DOHH2 (cell line): ENCODE data around the gene KIF6.
"Not testable (repeated sequence)": the region's sequence is repeated elsewhere in the genome, so short reads cannot be mapped to it uniquely, and the experiment has no call there.

Experiments used
- H3F3A ChIP-seq: fragments of 200-600 bp; sonication (generic), shearing (Covaris generic); 2 replicates; pipeline ENCODE4 v1.6.0; 2016; ENCODE audit warnings: antibody characterized with exemption, mild to moderate bottlenecking; ENCODE audit not compliant: control insufficient read depth, insufficient read depth
- H3K27ac ChIP-seq: fragments of 200-600 bp; sonication (generic); 2 replicates; pipeline ENCODE4 v1.5.1; 2014; ENCODE audit warnings: low read depth, mild to moderate bottlenecking, low read length, moderate library complexity
- H3K27me3 ChIP-seq: fragments of 200-600 bp; sonication (generic); 2 replicates; pipeline ENCODE4 v1.6.1; 2014; ENCODE audit warnings: mild to moderate bottlenecking, low read length, mixed read lengths; ENCODE audit not compliant: control insufficient read depth
- H3K36me3 ChIP-seq: fragments of 200-600 bp; sonication (generic); 2 replicates; pipeline ENCODE4 v1.6.1; 2014; ENCODE audit warnings: mild to moderate bottlenecking, low read length, moderate library complexity, mixed read lengths; ENCODE audit not compliant: control insufficient read depth
- H3K4me1 ChIP-seq: fragments of 200-600 bp; sonication (generic); 2 replicates; pipeline ENCODE4 v1.6.1; 2014; ENCODE audit warnings: mild to moderate bottlenecking, low read length, mixed read lengths; ENCODE audit not compliant: control insufficient read depth
- H3K4me2 ChIP-seq: fragments of 200-600 bp; sonication (generic); 2 replicates; pipeline ENCODE4 v1.6.0; 2014; ENCODE audit warnings: mild to moderate bottlenecking, low read length, moderate library complexity
- H3K4me3 ChIP-seq: fragments of 200-600 bp; sonication (generic); 2 replicates; pipeline ENCODE4 v1.5.1; 2014; ENCODE audit warnings: mild to moderate bottlenecking, low read length, mixed read lengths
- H3K79me2 ChIP-seq: fragments of 200-600 bp; sonication (generic); 2 replicates; pipeline ENCODE4 v1.6.1; 2014; ENCODE audit warnings: mild to moderate bottlenecking, low read length, mixed read lengths; ENCODE audit not compliant: control insufficient read depth
- H3K9me2 ChIP-seq: fragments of 200-600 bp; sonication (generic); replicated peaks from 2 replicates; pipeline ENCODE4 v1.6.1; 2014; ENCODE audit warnings: mild to moderate bottlenecking, low read length, mixed read lengths; ENCODE audit not compliant: control insufficient read depth
- H3K9me3 ChIP-seq: fragments of 200-600 bp; sonication (generic); 2 replicates; pipeline ENCODE4 v1.6.1; 2014; ENCODE audit warnings: antibody characterized with exemption, low read length, mixed read lengths; ENCODE audit not compliant: control insufficient read depth, insufficient read depth
- H4K20me1 ChIP-seq: fragments of 200-600 bp; sonication (generic); 2 replicates; pipeline ENCODE4 v1.6.0; 2014; ENCODE audit warnings: low read depth, mild to moderate bottlenecking, antibody characterized with exemption, low read length, moderate library complexity; ENCODE audit not compliant: control insufficient read depth, insufficient read depth
- CTCF ChIP-seq: fragments of 200-600 bp; sonication (generic); IDR thresholded peaks from one replicate; pipeline ENCODE4 v1.5.1; 2014; ENCODE audit warnings: antibody characterized with exemption, mild to moderate bottlenecking, low read depth, low read length; ENCODE audit not compliant: poor library complexity, severe bottlenecking
- EZH2phosphoT487 ChIP-seq: fragments of 200-600 bp; sonication (generic); IDR thresholded peaks from 2 replicates; pipeline ENCODE4 v1.6.1; 2017; ENCODE audit warnings: borderline replicate concordance, mild to moderate bottlenecking, antibody characterized with exemption, low read length, moderate library complexity, mixed read lengths

Gene KIF6

GRCh38 chr6:39294133-39294532 lies 431.1 kb downstream of the KIF6 start:
- Histone ChIP-seq H3F3A (no peaks in the 10 kb centered on the region), H3K79me2 (no peaks in the 10 kb centered on the region), H3K4me2 (no peak overlapping the region), H3K9me2 (no peaks in the 10 kb centered on the region), H3K4me3 (no peak overlapping the region), H4K20me1 (no peaks in the 10 kb centered on the region), H3K9me3 (no peaks in the 10 kb centered on the region), H3K4me1 (no peaks in the 10 kb centered on the region), H3K27me3 (no peaks in the 10 kb centered on the region), H3K27ac (no peak overlapping the region), H3K36me3 (no peaks in the 10 kb centered on the region)
- TF ChIP-seq CTCF (no peak), EZH2phosphoT487 (no peak)

GRCh38 chr6:39292637-39293036 lies 432.6 kb downstream of the KIF6 start:
- H3K79me2 ChIP-seq: no peaks in the 10 kb centered on the region
- TF ChIP-seq EZH2phosphoT487 (no peak), CTCF (no peak)
- H3K4me1 ChIP-seq: no peaks in the 10 kb centered on the region
- H3K27ac ChIP-seq: no peak overlapping the region
- H3K4me3 ChIP-seq: no peak overlapping the region
- H3K36me3 ChIP-seq: no peaks in the 10 kb centered on the region
- H3K9me3 ChIP-seq: no peaks in the 10 kb centered on the region
- H3K9me2 ChIP-seq: no peaks in the 10 kb centered on the region
- no peaks in the 10 kb centered on the region for H3K27me3 ChIP-seq
- H3F3A ChIP-seq: no peaks in the 10 kb centered on the region
- no peak overlapping the region for H3K4me2 ChIP-seq
- no peaks in the 10 kb centered on the region for H4K20me1 ChIP-seq

- Histone ChIP-seq H3K4me2 (no peak overlapping the region), H3K27me3 (no peaks in the 10 kb centered on the region), H3F3A (no peaks in the 10 kb centered on the region), H3K79me2 (no peaks in the 10 kb centered on the region), H4K20me1 (no peaks in the 10 kb centered on the region), H3K4me3 (no peak overlapping the region), H3K9me2 (no peaks in the 10 kb centered on the region), H3K36me3 (no peaks in the 10 kb centered on the region), H3K9me3 (no peaks in the 10 kb centered on the region), H3K27ac (no peak overlapping the region), H3K4me1 (no peaks in the 10 kb centered on the region)
- TF ChIP-seq EZH2phosphoT487: no peak
- TF ChIP-seq CTCF: no peak
Observed at GRCh38 chr6:39289490-39289889, 435.7 kb downstream of the KIF6 start.

- H3K4me2 ChIP-seq: no peak overlapping the region
- no peaks in the 10 kb centered on the region for H3K79me2 ChIP-seq
- no peaks in the 10 kb centered on the region for H3K36me3 ChIP-seq
- TF ChIP-seq EZH2phosphoT487: no peak
- TF ChIP-seq CTCF: no peak
- H4K20me1 ChIP-seq: no peaks in the 10 kb centered on the region
- no peak overlapping the region for H3K4me3 ChIP-seq
- H3K9me3 ChIP-seq: no peaks in the 10 kb centered on the region
- no peaks in the 10 kb centered on the region for H3K9me2 ChIP-seq
- no peaks in the 10 kb centered on the region for H3F3A ChIP-seq
- H3K27ac ChIP-seq: no peak overlapping the region
- no peaks in the 10 kb centered on the region for H3K27me3 ChIP-seq
- no peaks in the 10 kb centered on the region for H3K4me1 ChIP-seq
Observed at GRCh38 chr6:39287601-39288000, 437.6 kb downstream of the KIF6 start.

GRCh38 chr6:39286596-39286995 lies 438.6 kb downstream of the KIF6 start:
- H3K4me1 ChIP-seq, H3K4me3 ChIP-seq, H3K79me2 ChIP-seq, H3F3A ChIP-seq, H3K4me2 ChIP-seq, H3K36me3 ChIP-seq, H3K27ac ChIP-seq, H3K27me3 ChIP-seq, H3K9me2 ChIP-seq, H3K9me3 ChIP-seq, H4K20me1 ChIP-seq: not testable (repeated sequence)
